ENCODE data around the gene SLC22A16.

- TF ChIP-seq, protein P1, sequence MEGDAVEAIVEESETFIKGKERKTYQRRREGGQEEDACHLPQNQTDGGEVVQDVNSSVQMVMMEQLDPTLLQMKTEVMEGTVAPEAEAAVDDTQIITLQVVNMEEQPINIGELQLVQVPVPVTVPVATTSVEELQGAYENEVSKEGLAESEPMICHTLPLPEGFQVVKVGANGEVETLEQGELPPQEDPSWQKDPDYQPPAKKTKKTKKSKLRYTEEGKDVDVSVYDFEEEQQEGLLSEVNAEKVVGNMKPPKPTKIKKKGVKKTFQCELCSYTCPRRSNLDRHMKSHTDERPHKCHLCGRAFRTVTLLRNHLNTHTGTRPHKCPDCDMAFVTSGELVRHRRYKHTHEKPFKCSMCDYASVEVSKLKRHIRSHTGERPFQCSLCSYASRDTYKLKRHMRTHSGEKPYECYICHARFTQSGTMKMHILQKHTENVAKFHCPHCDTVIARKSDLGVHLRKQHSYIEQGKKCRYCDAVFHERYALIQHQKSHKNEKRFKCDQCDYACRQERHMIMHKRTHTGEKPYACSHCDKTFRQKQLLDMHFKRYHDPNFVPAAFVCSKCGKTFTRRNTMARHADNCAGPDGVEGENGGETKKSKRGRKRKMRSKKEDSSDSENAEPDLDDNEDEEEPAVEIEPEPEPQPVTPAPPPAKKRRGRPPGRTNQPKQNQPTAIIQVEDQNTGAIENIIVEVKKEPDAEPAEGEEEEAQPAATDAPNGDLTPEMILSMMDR (IDR thresholded peaks at IDR 0.05), result no peak
- TF ChIP-seq POLR2A (IDR thresholded peaks at IDR 0.05) (no peak), POLR2AphosphoS5 (IDR thresholded peaks at IDR 0.05) (no peak)
These were observed 13.7 kb upstream of the SLC22A16 start for GRCh38 chr6:110490110-110490509.

Measured in breast epithelium (tissue), 3 donors.